ENCODE data around the gene KRT1. TPM values are rescaled to one million over a fixed set of nuclear protein-coding genes. Genes with fewer than 3 reads are reported as not detected.
"Not testable (repeated sequence)": the region's sequence is repeated elsewhere in the genome, so short reads cannot be mapped to it uniquely, and the experiment has no call there.

KRT1 gene
- total and polyA plus RNA-seq, 8 donors, result 0.17 to 0.41 TPM; not detected in 6

DNA sequence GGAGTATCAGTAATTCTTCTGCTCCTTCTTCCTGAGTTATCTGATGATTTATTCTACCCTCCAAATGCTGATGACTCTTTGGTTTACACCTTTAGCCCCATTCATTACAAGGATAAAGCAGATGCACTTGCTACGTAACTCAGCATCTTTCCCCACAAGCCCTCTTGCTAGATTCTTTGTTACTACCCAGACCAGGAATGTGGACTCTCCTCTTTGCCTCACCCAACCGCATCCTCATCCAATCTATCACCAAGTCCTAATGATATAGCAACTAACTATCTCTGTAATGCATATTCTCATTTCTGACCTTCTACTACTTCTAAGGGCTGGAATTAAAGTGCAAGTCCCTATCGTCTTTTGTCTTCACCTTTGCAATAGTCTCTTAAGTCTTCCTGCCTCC, 9.2 kb downstream of the KRT1 start:
- WGBS, 2 donors, result 86 to 87% methylated on average over 3 of the region's 3 CpGs
- Histone ChIP-seq H3K4me3 (no peak overlapping the region), H3K4me1 (no peaks in the 10 kb centered on the region), H3K27me3 (no peaks in the 10 kb centered on the region), H3K27ac (no peak overlapping the region), H3K9me3 (no peaks in the 10 kb centered on the region), H3K36me3 (no peaks in the 10 kb centered on the region)
- intact Hi-C loops (cut with DNase I), result no loop called here
- ATAC-seq (no peak), DNase-seq (no peak), FAIRE-seq (no peak)
- TF ChIP-seq CTCF (IDR thresholded peaks at IDR 0.05), result no peak

DNA sequence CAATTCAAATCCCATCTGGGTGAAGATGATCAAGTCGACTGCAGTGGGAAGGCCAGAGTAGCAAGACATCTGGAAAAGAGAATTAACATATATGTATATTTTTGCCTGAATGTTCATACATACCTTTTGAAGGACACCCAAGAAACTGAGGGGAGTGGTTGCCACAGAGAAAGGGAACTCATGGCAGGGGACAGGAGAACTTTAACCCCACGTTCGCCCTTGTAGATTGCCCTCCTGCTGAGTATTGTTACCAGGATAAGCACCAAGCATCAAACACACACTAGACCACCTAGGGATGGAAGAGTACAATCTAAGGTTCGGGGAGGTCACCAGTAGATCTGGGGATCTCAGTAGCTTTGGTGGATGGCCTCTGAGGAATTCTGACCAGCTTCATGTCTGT, 9.7 kb downstream of the KRT1 start:
- no peak for TF ChIP-seq CTCF (IDR thresholded peaks at IDR 0.05)
- FAIRE-seq (no peak), DNase-seq (no peak), ATAC-seq (no peak)
- Histone ChIP-seq H3K9me3 (no peaks in the 10 kb centered on the region), H3K4me3 (no peak overlapping the region), H3K36me3 (no peaks in the 10 kb centered on the region), H3K27ac (no peak overlapping the region), H3K4me1 (no peaks in the 10 kb centered on the region), H3K27me3 (no peaks in the 10 kb centered on the region)
- 71 to 72% methylated on average over 4 of the region's 4 CpGs for WGBS, 2 donors
- intact Hi-C loops (cut with DNase I), result no loop called here

DNA sequence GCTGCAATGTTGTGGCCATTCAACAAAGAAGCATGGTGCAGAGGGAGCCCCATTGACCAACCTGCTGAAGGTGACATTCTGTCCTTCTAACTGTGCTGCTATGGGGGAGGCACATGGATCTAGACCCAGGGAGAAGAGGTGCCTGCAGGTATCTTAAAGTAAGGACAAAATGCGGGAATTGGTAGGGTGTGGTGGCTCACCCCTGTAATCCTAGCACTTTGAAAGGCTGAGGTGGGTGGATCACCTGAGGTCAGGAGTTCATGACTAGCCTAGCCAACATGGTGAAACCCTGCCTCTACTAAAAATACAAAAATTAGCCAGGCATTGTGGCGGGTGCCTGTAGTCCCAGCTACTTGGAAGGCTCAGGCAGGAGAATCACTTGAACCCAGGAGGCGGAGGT, 10.3 kb downstream of the KRT1 start:
- DNase-seq; FAIRE-seq; H3K4me1 ChIP-seq; H3K27me3 ChIP-seq; ATAC-seq; H3K9me3 ChIP-seq; intact Hi-C loops (cut with DNase I); H3K4me3 ChIP-seq; H3K36me3 ChIP-seq; H3K27ac ChIP-seq: not testable (repeated sequence)
- 70 to 80% methylated on average over 3 of the region's 3 CpGs for WGBS, 2 donors

- no peaks in the 10 kb centered on the region for H3K9me3 ChIP-seq
- no peak for ATAC-seq
- H3K4me1 ChIP-seq, result no peaks in the 10 kb centered on the region
- DNase-seq, result no peak
- intact Hi-C loops (cut with DNase I), result no loop called here
- no peak for FAIRE-seq
- H3K4me3 ChIP-seq, result no peak overlapping the region
- H3K36me3 ChIP-seq, result no peaks in the 10 kb centered on the region
- no peaks in the 10 kb centered on the region for H3K27me3 ChIP-seq
- no peak overlapping the region for H3K27ac ChIP-seq
- TF ChIP-seq CTCF (IDR thresholded peaks at IDR 0.05), result no peak
Observed at GRCh38 chr12:52669426-52669825, 10.8 kb downstream of the KRT1 start.

GRCh38 chr12:52667931-52668330, 12.3 kb downstream of the KRT1 start:
- WGBS, 2 donors, result 62 to 70% methylated on average over 7 of the region's 7 CpGs
- Histone ChIP-seq H3K27ac (no peak overlapping the region), H3K36me3 (no peaks in the 10 kb centered on the region), H3K27me3 (peaks cover 0 to 5% (median 0%) of the 10 kb centered on the region in 4 donors), H3K4me3 (no peak overlapping the region), H3K4me1 (no peaks in the 10 kb centered on the region), H3K9me3 (no peaks in the 10 kb centered on the region)
- DNase-seq (no peak), FAIRE-seq (no peak), ATAC-seq (no peak)
- intact Hi-C loops (cut with DNase I), result no loop called here
- no peak for TF ChIP-seq CTCF (IDR thresholded peaks at IDR 0.05)

DNA sequence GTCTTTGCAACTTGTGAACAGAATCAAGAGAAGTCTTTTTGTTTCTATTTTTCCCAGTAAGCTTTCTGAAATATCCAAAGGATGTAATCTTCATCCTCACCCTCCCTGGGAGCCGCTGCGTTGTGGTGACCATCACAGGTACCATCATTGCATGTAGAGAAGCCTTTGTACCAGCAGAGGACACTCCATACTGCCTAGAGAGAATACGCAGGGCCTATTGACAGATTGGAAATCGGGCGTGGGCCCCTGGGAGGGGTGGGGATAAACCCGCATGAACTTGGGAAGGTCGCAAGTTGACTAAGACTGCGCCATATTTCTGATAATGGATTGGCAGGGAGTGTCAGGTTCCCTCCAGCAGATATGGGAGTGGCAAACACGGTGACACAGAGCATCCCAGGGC, 12.7 kb downstream of the KRT1 start:
- Histone ChIP-seq H3K4me1 (no peaks in the 10 kb centered on the region), H3K36me3 (no peaks in the 10 kb centered on the region), H3K27me3 (peaks cover 0 to 5% (median 0%) of the 10 kb centered on the region in 4 donors), H3K9me3 (no peaks in the 10 kb centered on the region), H3K27ac (no peak overlapping the region), H3K4me3 (no peak overlapping the region)
- TF ChIP-seq CTCF (IDR thresholded peaks at IDR 0.05), result no peak
- ATAC-seq (no peak), DNase-seq (no peak), FAIRE-seq (no peak)
- 47 to 53% methylated on average over 9 of the region's 9 CpGs for WGBS, 2 donors
- intact Hi-C loops (cut with DNase I), result no loop called here

Measured in pancreas (tissue), 10 donors.